GM21447 (cell line): Measurements from ENCODE around the gene WAC.

Source experiments
- ATAC-seq: cut with Tn5 transposase; IDR thresholded peaks from one replicate; pipeline ENCODE4 v1.9.1; 2021; ENCODE audit not compliant: unreplicated experiment

Gene WAC

GRCh38 chr10:28663576-28664368 lies 130.9 kb downstream of the WAC start:
- peak; percentile 92 for ATAC-seq

- no peak for ATAC-seq
Observed at GRCh38 chr10:28664369-28664740, 131.4 kb downstream of the WAC start.

GRCh38 chr10:28666751-28667467 lies 134.0 kb downstream of the WAC start:
- ATAC-seq: no peak

GRCh38 chr10:28668363-28669226 lies 135.7 kb downstream of the WAC start:
- ATAC-seq: no peak

DNA sequence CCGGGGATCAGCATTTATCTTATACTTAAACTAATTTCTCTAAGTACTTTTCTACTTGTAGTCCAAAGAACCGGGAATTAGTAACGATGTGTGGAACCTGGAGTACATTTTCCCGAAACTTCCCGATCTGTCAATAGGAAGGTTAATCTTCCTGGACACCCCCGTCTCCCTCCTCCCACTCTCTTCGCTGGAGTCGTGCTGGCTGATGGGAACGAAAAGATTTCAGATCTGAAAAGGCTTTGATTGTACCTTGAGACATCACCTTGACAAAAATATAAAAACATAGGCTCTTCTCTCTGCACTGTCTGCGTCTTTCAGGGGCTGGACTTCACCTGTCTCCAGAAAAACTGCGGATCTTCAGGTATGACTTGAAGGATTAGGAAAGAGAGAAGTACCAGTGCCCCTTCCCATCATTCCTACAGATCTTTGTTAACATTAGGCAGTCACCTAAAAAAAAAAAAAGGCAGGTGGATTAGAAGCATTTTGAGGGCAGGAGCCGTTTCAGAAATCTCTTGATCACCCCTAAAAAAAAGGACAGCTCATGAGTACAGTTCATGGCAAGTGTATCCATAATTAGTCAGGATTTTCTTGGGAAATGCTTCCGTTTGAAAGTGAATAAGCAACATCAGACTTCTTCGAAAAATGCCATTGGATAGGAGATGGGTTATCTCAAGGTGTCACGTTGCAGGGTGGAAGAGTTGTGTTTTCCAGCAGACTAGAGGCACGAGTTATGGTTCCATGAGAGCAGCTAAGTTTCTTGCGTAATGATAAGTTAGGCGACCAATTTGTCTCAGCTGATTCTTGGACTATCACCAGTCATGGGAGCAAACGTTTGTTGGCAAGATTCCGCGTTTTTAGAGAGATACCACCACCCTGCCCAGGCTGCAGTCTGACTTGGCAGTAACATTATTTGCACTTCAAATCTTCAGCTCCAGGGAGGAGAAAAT lies 136.6 kb downstream of the WAC start:
- no peak for ATAC-seq
